ENCODE measurements around the gene CAPN12. TPM values are rescaled to one million over a fixed set of nuclear protein-coding genes. Genes with fewer than 3 reads are reported as not detected.
A peak's percentile ranks its signal among the peaks of the same experiment; 100 is the strongest.

The CAPN12 gene
- total and polyA plus RNA-seq, 2 of the 4 experiments (the other 2 are of a cell fraction) = 0.18 to 0.97 TPM

GRCh38 chr19:38690146-38690545 lies 54.1 kb downstream of the CAPN12 start (continued):
- TF ChIP-seq CTCF (conservative IDR thresholded peaks at IDR 0.05; ENCODE audit: low read depth, low read length) (no peak), BHLHE40 (IDR thresholded peaks at IDR 0.05; ENCODE audit: low read depth, low read length) (no peak)

GRCh38 chr19:38687837-38688378 lies 56.4 kb downstream of the CAPN12 start:
- H2AK5ac ChIP-seq (ENCODE audit: low read depth, low read length) = peak overlapping the region; percentile 20; the same call in 1 of the 2 replicates
- intact Hi-C loops (cut with micrococcal nuclease) (loop anchor here (5.0 kb wide), 1 partner anchor 36 kb away; no protein-coding TSS in a partner anchor), in situ Hi-C loops (cut with MboI; ENCODE audit: low sequenced_read_pairs) (no loop called here), dilution Hi-C loops (cut with HindIII; ENCODE audit: low sequenced_read_pairs, unreplicated experiment) (no loop called here)
- ATAC-seq (ENCODE audit: low read depth) = no peak
- BruUV-seq (replicated peaks) = no TSS peak
- WGBS, 2 experiments (ENCODE audit: extremely low coverage in 2 of 2, insufficient read length in 1 of 2) = no CpG with 5 or more reads among the region's 7 CpGs
- peaks cover 3 to 86% of the 10 kb centered on the region in 2 experiments for H3K79me1 ChIP-seq (ENCODE audit: low read depth in 1 of 2, low read length in 2 of 2)
- H3K36me3 ChIP-seq (ENCODE audit: control insufficient read depth, insufficient read depth, low read length) = peaks cover 7% of the 10 kb centered on the region
- H2BK5ac ChIP-seq (ENCODE audit: low read depth, low read length, poor library complexity, severe bottlenecking) = peak overlapping the region; percentile 10
- no peak overlapping the region for H2AFZ ChIP-seq (replicated peaks; ENCODE audit: low read length, poor library complexity)
- H4K91ac ChIP-seq (ENCODE audit: insufficient read depth, low read depth, low read length) = no peak overlapping the region
- no peak for DNase-seq
- no peak overlapping the region for H3K18ac ChIP-seq (ENCODE audit: low read depth, low read length)
- peaks cover 45% of the 10 kb centered on the region for H3K4me1 ChIP-seq (ENCODE audit: control insufficient read depth, insufficient read depth, low read length)
- H3K27ac ChIP-seq (ENCODE audit: insufficient read depth, low read length) = no peak overlapping the region
- H2BK20ac ChIP-seq (ENCODE audit: low read depth, low read length) = no peak overlapping the region
- no peak overlapping the region for H3K56ac ChIP-seq (ENCODE audit: extremely low read depth, insufficient read depth, low read length)
- peak overlapping the region; percentile 20; the same call in 1 of the 2 replicates for H3K4ac ChIP-seq (ENCODE audit: low read depth, low read length)
- no peak overlapping the region for H3K9ac ChIP-seq (ENCODE audit: low read depth, low read length)
- H3K4me2 ChIP-seq (ENCODE audit: low read depth, low read length) = no peak overlapping the region
- ChIA-PET POLR2A (ENCODE audit: unreplicated experiment) (no interaction called here), CTCF (interaction anchor here (1.0 kb wide), 1 partner anchor 82 kb away, joined by 3 read pairs; no protein-coding TSS in a partner anchor)
- H3K14ac ChIP-seq (replicated peaks; ENCODE audit: low read depth, low read length) = no peak overlapping the region
- H3K9me3 ChIP-seq (ENCODE audit: control insufficient read depth, insufficient read depth, low read length) = no peaks in the 10 kb centered on the region
- H2AK9ac ChIP-seq (replicated peaks; ENCODE audit: low read depth, low read length, poor library complexity) = no peak overlapping the region
- H3K23ac ChIP-seq (ENCODE audit: low read depth, low read length) = peak overlapping the region; percentile 48; the same call in 1 of the 2 replicates
- peaks cover 29% of the 10 kb centered on the region for H3K9me1 ChIP-seq (ENCODE audit: insufficient read depth, low read length)
- H4K20me1 ChIP-seq (ENCODE audit: insufficient read depth, low read length) = peaks cover 30% of the 10 kb centered on the region
- no peak overlapping the region for H2BK15ac ChIP-seq (ENCODE audit: low read depth, low read length)
- H2BK120ac ChIP-seq (ENCODE audit: low read depth, low read length) = no peak overlapping the region
- no peak overlapping the region for H4K5ac ChIP-seq (ENCODE audit: low read depth, low read length)
- no peak overlapping the region for H3K4me3 ChIP-seq (ENCODE audit: insufficient read depth, low read depth, low read length)
- H3K27me3 ChIP-seq (ENCODE audit: control insufficient read depth, insufficient read depth, low read length) = no peaks in the 10 kb centered on the region
- no peak overlapping the region for H4K8ac ChIP-seq (ENCODE audit: low read depth in 2 of 2, low read length in 2 of 2)
- no peak for TF ChIP-seq POLR2A (IDR thresholded peaks at IDR 0.05; ENCODE audit: low read depth, low read length)
- no peak for TF ChIP-seq FOS (IDR thresholded peaks at IDR 0.05; ENCODE audit: low read depth, low read length)
- TF ChIP-seq USF2 (IDR thresholded peaks at IDR 0.05; ENCODE audit: low read depth, low read length) = no peak
- no peak for TF ChIP-seq BHLHE40 (IDR thresholded peaks at IDR 0.05; ENCODE audit: low read depth, low read length)
- no peak for TF ChIP-seq RFX5 (IDR thresholded peaks at IDR 0.05; ENCODE audit: low read depth, low read length)
- TF ChIP-seq MXI1 (IDR thresholded peaks at IDR 0.05; ENCODE audit: borderline replicate concordance, low read depth, low read length) = no peak
- TF ChIP-seq CHD1 (IDR thresholded peaks at IDR 0.05; ENCODE audit: low read depth, low read length) = no peak
- TF ChIP-seq RCOR1 (IDR thresholded peaks at IDR 0.05; ENCODE audit: insufficient replicate concordance, low read length) = no peak
- TF ChIP-seq ELK1 (IDR thresholded peaks at IDR 0.05; ENCODE audit: borderline replicate concordance, low read depth, low read length) = no peak
- TF ChIP-seq NFE2L2 (IDR thresholded peaks at IDR 0.05; ENCODE audit: low read depth, low read length) = no peak
- no peak for TF ChIP-seq CEBPB (IDR thresholded peaks at IDR 0.05; ENCODE audit: low read depth, low read length)
- no peak for TF ChIP-seq MAZ (IDR thresholded peaks at IDR 0.05; ENCODE audit: borderline replicate concordance, low read depth, low read length)

Data from IMR-90 (cell line).